WI38 (cell line): ENCODE measurements around the gene PLEKHH2.

Source experiments
- H3K4me3 ChIP-seq: 2 replicates; pipeline ENCODE4 v1.5.1; 2011; ENCODE audit warnings: low read depth, mild to moderate bottlenecking, control low read depth, low read length
- TF ChIP-seq, protein P1 (sequence below): IDR thresholded peaks from 2 replicates; pipeline ENCODE4 v1.5.1; 2012; ENCODE audit warnings: low read depth, mild to moderate bottlenecking, control low read depth, low read length

PLEKHH2 gene

DNA sequence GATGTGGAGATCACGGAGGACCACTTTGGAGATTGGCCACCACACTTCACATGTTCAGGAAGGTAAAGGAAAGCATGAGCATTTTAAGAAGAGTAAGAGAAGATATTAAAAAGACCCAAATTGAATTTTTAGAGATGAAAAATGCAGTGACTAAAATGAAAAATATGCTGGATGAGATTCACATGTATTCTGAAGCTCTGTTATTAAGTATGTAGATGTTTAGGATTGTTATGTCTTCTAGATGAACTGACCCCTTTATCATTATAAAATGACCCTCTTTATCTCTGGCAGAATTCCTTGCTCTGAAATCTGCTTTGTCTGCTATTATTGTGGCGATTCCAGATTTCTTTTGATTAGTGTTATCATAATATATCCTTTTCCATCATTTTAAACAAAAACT, 100.8 kb downstream of the PLEKHH2 start:
- TF ChIP-seq, protein P1, sequence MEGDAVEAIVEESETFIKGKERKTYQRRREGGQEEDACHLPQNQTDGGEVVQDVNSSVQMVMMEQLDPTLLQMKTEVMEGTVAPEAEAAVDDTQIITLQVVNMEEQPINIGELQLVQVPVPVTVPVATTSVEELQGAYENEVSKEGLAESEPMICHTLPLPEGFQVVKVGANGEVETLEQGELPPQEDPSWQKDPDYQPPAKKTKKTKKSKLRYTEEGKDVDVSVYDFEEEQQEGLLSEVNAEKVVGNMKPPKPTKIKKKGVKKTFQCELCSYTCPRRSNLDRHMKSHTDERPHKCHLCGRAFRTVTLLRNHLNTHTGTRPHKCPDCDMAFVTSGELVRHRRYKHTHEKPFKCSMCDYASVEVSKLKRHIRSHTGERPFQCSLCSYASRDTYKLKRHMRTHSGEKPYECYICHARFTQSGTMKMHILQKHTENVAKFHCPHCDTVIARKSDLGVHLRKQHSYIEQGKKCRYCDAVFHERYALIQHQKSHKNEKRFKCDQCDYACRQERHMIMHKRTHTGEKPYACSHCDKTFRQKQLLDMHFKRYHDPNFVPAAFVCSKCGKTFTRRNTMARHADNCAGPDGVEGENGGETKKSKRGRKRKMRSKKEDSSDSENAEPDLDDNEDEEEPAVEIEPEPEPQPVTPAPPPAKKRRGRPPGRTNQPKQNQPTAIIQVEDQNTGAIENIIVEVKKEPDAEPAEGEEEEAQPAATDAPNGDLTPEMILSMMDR = no peak
- H3K4me3 ChIP-seq = no peak overlapping the region

DNA sequence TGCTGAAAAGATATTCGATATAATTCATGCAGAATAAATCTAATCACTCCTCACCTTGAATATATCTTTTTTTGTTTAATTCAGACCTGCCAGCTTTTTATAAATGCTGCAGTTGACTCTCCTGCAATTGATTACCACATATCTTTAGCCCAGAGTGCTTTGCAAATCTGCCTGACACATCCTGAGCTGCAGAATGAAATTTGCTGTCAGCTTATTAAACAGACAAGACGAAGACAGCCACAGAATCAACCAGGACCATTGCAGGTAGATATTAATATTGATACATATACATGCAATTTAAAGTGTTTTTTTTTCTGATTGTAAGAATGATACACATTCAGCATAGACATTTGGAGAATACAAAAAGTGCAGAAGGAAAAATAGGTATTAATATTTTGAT, 101.2 kb downstream of the PLEKHH2 start:
- TF ChIP-seq, protein P1 = no peak
- no peak overlapping the region for H3K4me3 ChIP-seq

DNA sequence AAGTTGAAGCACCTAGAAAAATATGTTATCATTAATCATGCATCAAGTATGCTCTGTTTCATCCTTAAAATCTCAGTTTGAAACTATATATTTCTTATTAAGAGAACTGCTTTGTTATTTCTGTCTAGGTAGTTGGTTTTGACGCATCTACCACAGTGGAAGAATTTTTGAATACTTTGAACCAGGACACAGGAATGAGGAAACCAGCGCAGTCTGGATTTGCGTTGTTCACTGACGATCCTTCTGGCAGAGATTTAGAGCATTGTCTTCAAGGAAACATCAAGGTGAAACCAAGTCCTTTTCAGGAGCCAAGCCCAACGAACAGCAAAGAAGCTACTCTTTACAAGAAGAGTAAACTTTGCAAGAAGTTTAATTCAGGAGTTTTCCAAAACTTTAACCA, 106.6 kb downstream of the PLEKHH2 start:
- no peak overlapping the region for H3K4me3 ChIP-seq
- TF ChIP-seq, protein P1 = no peak

DNA sequence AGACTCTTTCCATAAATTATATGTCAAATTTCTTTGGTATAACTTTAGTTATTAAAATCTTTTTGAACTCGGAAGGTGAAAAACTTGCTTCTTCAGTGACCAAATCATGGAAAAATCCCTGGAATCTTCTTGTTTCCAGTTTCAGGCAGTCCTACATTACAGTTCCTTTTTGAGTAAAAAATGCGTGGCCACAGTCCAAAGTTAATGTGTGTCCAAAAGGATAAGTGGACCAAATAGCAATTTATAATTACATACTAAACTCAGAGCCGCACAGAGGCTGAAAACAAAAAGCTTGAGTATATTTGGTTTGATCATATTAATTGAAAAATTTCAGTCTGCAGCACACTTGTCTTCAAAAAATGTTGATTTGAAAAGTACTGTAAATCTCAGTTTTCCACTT, 108.4 kb downstream of the PLEKHH2 start:
- TF ChIP-seq, protein P1 = no peak
- no peak overlapping the region for H3K4me3 ChIP-seq

DNA sequence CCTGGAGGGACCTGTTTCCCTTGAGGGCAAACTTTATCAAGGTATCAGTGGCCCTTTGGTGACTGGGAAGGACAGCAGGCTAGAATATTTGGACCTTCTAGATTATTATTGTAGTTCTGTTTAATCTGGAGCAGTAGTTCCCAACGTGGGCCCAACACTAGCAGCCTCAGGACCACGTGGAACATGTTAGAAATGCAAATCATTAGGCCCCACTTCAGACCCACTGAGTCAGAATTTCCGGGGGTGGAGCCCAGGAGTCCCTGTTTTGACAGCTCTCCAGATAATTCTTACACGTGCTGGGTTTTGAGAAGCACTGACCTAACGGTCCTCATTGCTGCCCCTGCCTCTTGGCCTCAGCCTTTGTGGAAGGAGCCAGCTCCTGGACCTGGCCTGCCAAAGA, 111.3 kb downstream of the PLEKHH2 start:
- TF ChIP-seq, protein P1 = no peak

DNA sequence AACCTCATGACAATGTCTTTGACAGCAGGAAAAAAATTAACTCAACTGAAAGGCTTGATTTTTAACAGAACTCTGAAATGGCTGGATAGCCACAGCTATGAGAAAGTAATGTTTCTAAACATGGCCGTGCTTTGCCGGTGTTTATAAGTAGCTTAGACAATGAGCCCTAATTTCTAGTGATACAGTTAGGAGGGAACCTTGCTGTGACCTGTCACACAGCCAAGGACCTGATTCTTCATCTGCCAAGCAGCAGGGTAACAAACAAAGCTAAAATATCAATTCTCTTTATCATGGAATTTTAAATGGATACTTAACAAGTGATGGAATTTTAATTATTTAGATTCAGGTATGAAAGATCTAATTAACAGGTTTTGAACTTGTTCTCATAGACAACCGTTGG, 112.5 kb downstream of the PLEKHH2 start:
- TF ChIP-seq, protein P1 = no peak
- no peak overlapping the region for H3K4me3 ChIP-seq

More for the DNA sequence above, 111.3 kb downstream of the PLEKHH2 start:
- H3K4me3 ChIP-seq = no peak overlapping the region

DNA sequence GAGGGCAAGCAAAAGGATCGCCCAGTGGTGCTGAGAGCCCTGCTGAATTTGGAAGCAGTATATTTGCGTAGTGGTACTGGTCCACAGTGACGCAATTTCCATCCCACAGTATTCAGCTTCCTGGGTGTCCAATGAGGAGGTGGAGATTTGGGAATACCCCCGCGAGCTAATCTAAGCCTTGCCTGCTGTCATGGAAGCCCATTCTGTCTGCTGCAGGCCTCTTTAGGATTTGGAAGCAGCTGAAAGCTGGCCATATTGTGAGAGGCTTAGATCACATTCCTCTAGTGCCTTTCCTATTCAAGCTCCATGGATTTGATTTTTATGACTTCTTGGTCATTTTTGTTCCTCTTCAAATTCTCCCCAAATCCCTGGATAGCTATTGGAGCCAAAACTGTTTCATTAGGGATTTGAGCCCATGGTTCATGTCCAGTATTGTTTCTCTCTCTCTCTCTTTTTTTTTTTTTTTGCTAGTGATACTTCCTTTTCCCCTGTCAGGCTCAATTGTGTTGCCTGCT, 114.5 kb downstream of the PLEKHH2 start:
- TF ChIP-seq, protein P1 = no peak
- no peak overlapping the region for H3K4me3 ChIP-seq
